CD4-positive, CD25-positive, alpha-beta regulatory T cell (primary cell): ENCODE measurements around the gene OSBP2. TPM values are rescaled to one million over a fixed set of nuclear protein-coding genes. Genes with fewer than 3 reads are reported as not detected.

Experiments
- ATAC-seq, 2 donors: fragments of 150-1000 bp; cut with Tn5 transposase; one replicate each; pipeline ENCODE4 v1.10.0; 2021; ENCODE audit warnings: low read depth in 2 of 2, moderate number of reproducible peaks in 2 of 2, moderate library complexity in 1 of 2
- DNase-seq, 3 donors: peaks; one replicate each; pipeline versions ENCODE4 v3.0.0 to v3.0.0-alpha.2; 2012 to 2022; ENCODE audit warnings: mixed read lengths in 1 of 3
- H3K27ac ChIP-seq: one replicate; pipeline ENCODE4 v1.7.0; 2013; ENCODE audit warnings: mild to moderate bottlenecking, low read length; ENCODE audit not compliant: insufficient read depth, poor library complexity, severe bottlenecking
- H3K27me3 ChIP-seq: one replicate; pipeline ENCODE4 v1.7.0; 2013; ENCODE audit warnings: low read length; ENCODE audit not compliant: control insufficient read depth, insufficient read depth
- H3K36me3 ChIP-seq: one replicate; pipeline ENCODE4 v1.7.0; 2013; ENCODE audit warnings: mild to moderate bottlenecking, low read length, moderate library complexity; ENCODE audit not compliant: control insufficient read depth, insufficient read depth
- H3K4me1 ChIP-seq: 2 replicates; pipeline ENCODE4 v1.7.0; 2013; ENCODE audit warnings: mild to moderate bottlenecking, low read length; ENCODE audit not compliant: insufficient read depth, control insufficient read depth, poor library complexity, severe bottlenecking
- H3K4me3 ChIP-seq: one replicate; pipeline ENCODE4 v1.7.0; 2013; ENCODE audit warnings: low read depth, mild to moderate bottlenecking, low read length, moderate library complexity
- H3K9me3 ChIP-seq, 2 experiments: 1 replicate in 1 of 2; 2 replicates in 1 of 2; pipeline ENCODE4 v1.7.0; 2013; ENCODE audit warnings: low read length in 2 of 2, mild to moderate bottlenecking in 1 of 2, moderate library complexity in 1 of 2; ENCODE audit not compliant: control insufficient read depth in 2 of 2
- H3K27ac Mint-ChIP-seq, 3 donors: one replicate each; pipeline ENCODE4 v1.8.0; 2020 to 2022; ENCODE audit warnings: mild to moderate bottlenecking in 3 of 3, mixed read lengths in 3 of 3, moderate library complexity in 2 of 3
- H3K27me3 Mint-ChIP-seq: one replicate; pipeline ENCODE4 v1.8.0; 2022; ENCODE audit warnings: mild to moderate bottlenecking, mixed read lengths
- H3K36me3 Mint-ChIP-seq: one replicate; pipeline ENCODE4 v1.8.0; 2020; ENCODE audit warnings: mixed read lengths
- H3K4me1 Mint-ChIP-seq, 4 donors: one replicate each; pipeline ENCODE4 v1.8.0; 2020 to 2022; ENCODE audit warnings: mixed read lengths in 4 of 4, mild to moderate bottlenecking in 1 of 4
- H3K4me3 Mint-ChIP-seq, 4 donors: one replicate each; pipeline ENCODE4 v1.8.0; 2020 to 2022; ENCODE audit warnings: mild to moderate bottlenecking in 4 of 4, mixed read lengths in 4 of 4, moderate library complexity in 3 of 4
- H3K9me3 Mint-ChIP-seq, 7 donors: one replicate each; pipeline ENCODE4 v1.8.0; 2020 to 2022; ENCODE audit warnings: mixed read lengths in 7 of 7, mild to moderate bottlenecking in 3 of 7, moderate library complexity in 2 of 7
- polyA plus RNA-seq, 4 donors: library from polyadenylated mRNA; unstranded; fragments of 300-500 nt; fragmentation: Illumina TruSeq; gene quantifications; one replicate each; pipeline ENCODE4 v1.2.3, GENCODE V29; 2021
- total RNA-seq: library from RNA; stranded (reverse); gene quantifications from one replicate; pipeline ENCODE4 v1.2.3, GENCODE V29; 2022

Gene OSBP2
- total and polyA plus RNA-seq, 5 donors from 2014 or later, result 0.86 to 9.9 (median 1.7) TPM

- no peak overlapping the region for H3K4me3 Mint-ChIP-seq
- Histone ChIP-seq H3K27me3 (no peaks in the 10 kb centered on the region), H3K27ac (no peak overlapping the region), H3K4me1 (no peaks in the 10 kb centered on the region), H3K36me3 (no peaks in the 10 kb centered on the region), H3K4me3 (no peak overlapping the region), H3K9me3 (no peaks in the 10 kb centered on the region)
- H3K27me3 Mint-ChIP-seq, result no peaks in the 10 kb centered on the region
- H3K27ac Mint-ChIP-seq, result no peak overlapping the region
- no peaks in the 10 kb centered on the region for H3K9me3 Mint-ChIP-seq
- ATAC-seq (no peak), DNase-seq (no peak)
- H3K36me3 Mint-ChIP-seq, result no peaks in the 10 kb centered on the region
- peaks cover 0 to 6% (median under 1%) of the 10 kb centered on the region in 4 donors for H3K4me1 Mint-ChIP-seq
Measured at GRCh38 chr22:30751529-30751928, 56.9 kb downstream of the OSBP2 start.

DNA sequence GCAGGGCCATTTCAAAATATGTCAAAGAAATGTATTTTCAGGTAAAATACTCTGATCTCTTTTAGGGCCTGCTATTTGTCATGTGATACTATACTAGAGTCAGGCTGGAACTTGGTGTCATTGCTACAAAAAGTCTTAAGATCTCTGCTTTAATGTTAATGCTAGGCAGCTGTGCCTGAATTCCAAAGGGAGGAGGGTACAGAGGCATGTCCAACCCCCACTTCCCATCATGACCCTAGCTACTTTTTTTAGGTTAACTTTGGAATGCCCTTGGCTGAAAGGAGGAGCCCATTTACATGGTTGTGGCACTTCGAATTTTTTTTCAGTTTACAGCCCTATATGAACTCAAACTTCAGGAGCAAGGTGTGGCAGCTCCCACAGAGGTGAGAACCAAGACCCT is 58.1 kb downstream of the OSBP2 start:
- H3K36me3 ChIP-seq, result no peaks in the 10 kb centered on the region
- no peaks in the 10 kb centered on the region for H3K4me1 ChIP-seq
- Mint-ChIP-seq H3K4me1 (peaks cover 0 to 6% (median under 1%) of the 10 kb centered on the region in 4 donors), H3K27me3 (no peaks in the 10 kb centered on the region), H3K9me3 (no peaks in the 10 kb centered on the region), H3K4me3 (no peak overlapping the region), H3K36me3 (peaks cover 3% of the 10 kb centered on the region), H3K27ac (no peak overlapping the region)
- no peaks in the 10 kb centered on the region for H3K9me3 ChIP-seq
- DNase-seq (no peak), ATAC-seq (no peak)
- no peak overlapping the region for H3K27ac ChIP-seq
- no peak overlapping the region for H3K4me3 ChIP-seq
- no peaks in the 10 kb centered on the region for H3K27me3 ChIP-seq

DNA sequence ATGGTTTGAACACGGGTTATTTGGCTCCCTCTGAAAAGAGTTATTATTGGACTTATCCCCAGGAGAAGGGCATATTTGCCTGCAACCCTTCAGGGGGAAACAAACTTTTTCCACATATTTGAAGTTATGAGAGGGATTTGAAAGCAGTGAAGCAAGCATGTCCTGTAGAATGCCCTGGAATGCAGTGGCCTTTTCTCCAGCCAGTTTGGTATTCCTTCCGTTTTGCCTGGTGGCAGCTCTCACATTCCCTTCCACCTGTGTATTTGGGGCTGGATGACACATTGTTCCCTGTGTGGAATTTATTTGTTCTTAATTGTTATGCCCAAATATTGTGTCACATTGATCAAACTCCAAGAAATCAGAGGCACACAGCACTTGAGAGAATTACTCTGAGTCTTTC is 59.0 kb downstream of the OSBP2 start:
- no peaks in the 10 kb centered on the region for H3K9me3 Mint-ChIP-seq
- H3K36me3 Mint-ChIP-seq, result peaks cover 3% of the 10 kb centered on the region
- ATAC-seq (no peak), DNase-seq (no peak)
- H3K4me1 Mint-ChIP-seq, result peaks cover 0 to 6% (median under 1%) of the 10 kb centered on the region in 4 donors
- H3K27ac ChIP-seq, result no peak overlapping the region
- H3K27ac Mint-ChIP-seq, result no peak overlapping the region
- no peaks in the 10 kb centered on the region for H3K27me3 ChIP-seq
- no peaks in the 10 kb centered on the region for H3K36me3 ChIP-seq
- no peaks in the 10 kb centered on the region for H3K9me3 ChIP-seq
- no peak overlapping the region for H3K4me3 ChIP-seq
- H3K27me3 Mint-ChIP-seq, result no peaks in the 10 kb centered on the region
- H3K4me1 ChIP-seq, result no peaks in the 10 kb centered on the region
- no peak overlapping the region for H3K4me3 Mint-ChIP-seq

DNA sequence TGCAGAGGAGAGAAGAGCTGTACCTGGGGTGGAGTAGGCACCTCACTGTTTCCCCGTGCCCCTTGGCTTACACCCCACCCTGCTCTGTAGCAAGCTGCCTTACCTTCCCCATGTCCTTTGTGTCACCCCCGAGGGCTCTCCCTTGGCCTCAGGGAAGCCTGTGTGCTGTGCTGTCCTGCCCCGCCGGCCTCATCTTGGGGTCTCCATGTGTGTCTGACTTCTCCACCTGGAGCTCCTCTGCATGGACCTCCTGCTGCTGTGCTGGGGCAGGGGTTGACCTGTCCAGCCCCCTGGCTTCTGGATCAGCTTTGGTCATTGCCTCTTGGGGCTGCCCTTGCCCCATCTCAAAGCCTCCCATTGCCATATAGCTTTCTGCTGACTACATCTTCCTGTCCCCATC is 59.8 kb downstream of the OSBP2 start:
- peaks cover 3% of the 10 kb centered on the region for H3K36me3 Mint-ChIP-seq
- H3K4me3 Mint-ChIP-seq, result no peak overlapping the region
- no peak overlapping the region for H3K4me3 ChIP-seq
- DNase-seq (no peak), ATAC-seq (no peak)
- peaks cover 0 to 6% (median under 1%) of the 10 kb centered on the region in 4 donors for H3K4me1 Mint-ChIP-seq
- H3K9me3 Mint-ChIP-seq, result no peaks in the 10 kb centered on the region
- H3K4me1 ChIP-seq, result no peaks in the 10 kb centered on the region
- no peaks in the 10 kb centered on the region for H3K36me3 ChIP-seq
- H3K27me3 ChIP-seq, result no peaks in the 10 kb centered on the region
- no peaks in the 10 kb centered on the region for H3K9me3 ChIP-seq
- peak overlapping the region in 1 of 3 donors; percentile 62 for H3K27ac Mint-ChIP-seq
- H3K27me3 Mint-ChIP-seq, result no peaks in the 10 kb centered on the region
- H3K27ac ChIP-seq, result no peak overlapping the region

- Mint-ChIP-seq H3K27me3 (no peaks in the 10 kb centered on the region), H3K9me3 (no peaks in the 10 kb centered on the region), H3K4me1 (peaks cover 0 to 6% (median under 1%) of the 10 kb centered on the region in 4 donors), H3K36me3 (peaks cover 3% of the 10 kb centered on the region), H3K27ac (peak overlapping the region in 1 of 3 donors; percentile 62), H3K4me3 (no peak overlapping the region)
- Histone ChIP-seq H3K4me1 (no peaks in the 10 kb centered on the region), H3K9me3 (no peaks in the 10 kb centered on the region), H3K36me3 (no peaks in the 10 kb centered on the region), H3K27me3 (no peaks in the 10 kb centered on the region), H3K4me3 (no peak overlapping the region), H3K27ac (no peak overlapping the region)
- DNase-seq (peak; percentile 43 to 83 (median 57)), ATAC-seq (peak; percentile 64 to 74)
Measured at GRCh38 chr22:30754971-30755758, 60.5 kb downstream of the OSBP2 start.

DNA sequence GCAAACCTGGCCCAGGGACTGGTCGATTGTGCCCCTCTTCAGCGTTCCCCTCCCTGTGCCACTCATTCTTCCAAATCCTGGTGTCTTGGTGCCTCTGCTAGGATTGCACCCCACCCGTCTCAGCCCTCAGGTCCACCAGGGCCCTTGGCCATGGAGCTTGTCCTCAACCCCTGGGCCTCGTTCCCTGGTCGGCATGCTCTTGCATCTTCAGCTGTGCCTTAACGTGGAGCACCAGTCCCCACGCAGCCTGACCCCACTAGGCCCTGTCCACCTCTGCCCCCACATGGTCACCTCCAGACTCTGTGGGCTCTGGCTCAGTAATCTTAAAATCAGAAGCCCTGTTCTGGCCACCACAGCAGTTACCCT is 61.1 kb downstream of the OSBP2 start:
- Histone ChIP-seq H3K9me3 (no peaks in the 10 kb centered on the region), H3K4me3 (no peak overlapping the region), H3K27me3 (no peaks in the 10 kb centered on the region), H3K27ac (no peak overlapping the region), H3K36me3 (no peaks in the 10 kb centered on the region), H3K4me1 (no peaks in the 10 kb centered on the region)
- Mint-ChIP-seq H3K36me3 (peaks cover 3% of the 10 kb centered on the region), H3K9me3 (no peaks in the 10 kb centered on the region), H3K27ac (no peak overlapping the region), H3K4me1 (peaks cover 0 to 6% (median under 1%) of the 10 kb centered on the region in 4 donors), H3K4me3 (no peak overlapping the region), H3K27me3 (no peaks in the 10 kb centered on the region)
- DNase-seq (no peak), ATAC-seq (no peak)

GRCh38 chr22:30763815-30764673 is 69.4 kb downstream of the OSBP2 start:
- Histone ChIP-seq H3K4me3 (no peak overlapping the region), H3K27me3 (no peaks in the 10 kb centered on the region), H3K27ac (no peak overlapping the region), H3K36me3 (no peaks in the 10 kb centered on the region), H3K4me1 (no peaks in the 10 kb centered on the region), H3K9me3 (no peaks in the 10 kb centered on the region)
- Mint-ChIP-seq H3K27me3 (no peaks in the 10 kb centered on the region), H3K27ac (peak overlapping the region; percentile 20 to 52 (median 46)), H3K4me1 (peaks cover 0 to 10% (median 3%) of the 10 kb centered on the region in 4 donors), H3K36me3 (no peaks in the 10 kb centered on the region), H3K4me3 (no peak overlapping the region), H3K9me3 (no peaks in the 10 kb centered on the region)
- ATAC-seq (peak; percentile 68 to 70), DNase-seq (peak; percentile 21 to 81 (median 58))
